Fibroblast of skin of right quadriceps (primary cell): ENCODE results near the gene TRIP6.
"Not testable (repeated sequence)": the region's sequence is repeated elsewhere in the genome, so short reads cannot be mapped to it uniquely, and the experiment has no call there.

Experiments
- DNase-seq: peaks from one replicate; pipeline ENCODE4 v3.0.0-alpha.2; 2013

The TRIP6 gene

DNA sequence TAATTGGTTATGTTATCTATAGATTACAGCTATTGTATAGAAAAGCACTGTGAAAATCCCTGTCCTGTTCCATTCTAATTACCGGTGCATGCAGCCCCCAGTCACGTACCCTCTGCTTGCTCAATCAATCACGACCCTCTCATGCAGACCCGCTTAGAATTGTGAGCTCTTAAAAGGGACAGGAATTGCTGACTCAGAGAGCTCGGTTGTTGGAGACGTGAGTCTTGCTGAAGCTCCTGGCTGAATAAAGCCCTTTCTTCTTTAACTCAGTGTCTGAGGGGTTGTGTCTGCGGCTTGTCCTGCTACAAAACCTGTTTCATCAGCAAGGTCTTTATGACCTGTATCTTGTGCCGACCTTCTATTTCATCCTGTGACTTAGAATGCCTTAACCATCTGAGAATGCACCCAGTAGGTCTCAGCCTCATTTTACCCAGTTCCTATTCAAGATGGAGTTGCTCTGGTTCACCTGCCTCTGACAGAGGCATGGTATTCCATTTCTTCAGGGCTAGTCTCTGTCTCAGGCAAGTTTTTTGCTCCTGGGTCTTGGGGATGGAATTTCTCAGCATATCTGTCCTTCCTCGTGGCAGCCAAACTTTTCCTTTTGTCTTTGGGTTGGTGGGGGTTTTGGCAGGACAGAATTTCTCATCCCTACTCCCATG lies 52.7 kb downstream of the TRIP6 start:
- DNase-seq, result not testable (repeated sequence)

DNA sequence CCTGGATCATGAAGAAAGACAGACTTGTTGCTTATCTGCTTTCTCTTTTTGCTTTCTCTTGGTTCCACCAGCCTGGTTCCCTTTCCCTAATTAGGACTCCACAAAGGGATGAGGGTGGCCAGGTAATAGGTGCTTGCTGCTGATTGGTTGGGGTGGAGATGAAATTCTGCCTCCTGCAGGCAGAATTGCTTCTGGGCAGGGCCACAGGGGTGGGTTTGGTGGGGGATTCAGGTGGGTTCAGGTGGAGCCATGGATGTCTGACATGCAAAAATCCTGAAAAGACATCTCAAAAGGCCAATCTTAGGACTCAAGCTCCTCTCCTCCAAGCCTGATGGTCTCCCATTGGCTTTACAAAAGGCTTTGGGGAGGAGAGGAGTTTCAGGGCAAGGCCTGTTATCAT lies 53.9 kb downstream of the TRIP6 start:
- no peak for DNase-seq
